Muscle layer of colon (tissue), 2 donors: ENCODE results near the gene EIF2AK2.

ENCODE experiments used
- H3K27ac ChIP-seq: one replicate; pipeline ENCODE4 v1.7.0; 2013; ENCODE audit warnings: low read depth, mild to moderate bottlenecking, low read length, moderate library complexity
- H3K27me3 ChIP-seq, 2 donors: one replicate each; pipeline ENCODE4 v1.7.0; 2013; ENCODE audit warnings: low read length in 2 of 2, mild to moderate bottlenecking in 2 of 2; ENCODE audit not compliant: insufficient read depth in 2 of 2, control insufficient read depth in 1 of 2
- H3K36me3 ChIP-seq: one replicate; pipeline ENCODE4 v1.7.0; 2013; ENCODE audit warnings: mild to moderate bottlenecking, low read length; ENCODE audit not compliant: insufficient read depth
- H3K4me1 ChIP-seq: one replicate; pipeline ENCODE4 v1.7.0; 2013; ENCODE audit warnings: mild to moderate bottlenecking, low read length; ENCODE audit not compliant: insufficient read depth
- H3K4me3 ChIP-seq, 2 donors: one replicate each; pipeline ENCODE4 v1.7.0; 2013; ENCODE audit warnings: low read length in 2 of 2, low read depth in 1 of 2, mild to moderate bottlenecking in 1 of 2, moderate library complexity in 1 of 2
- H3K9ac ChIP-seq: one replicate; pipeline ENCODE4 v1.7.0; 2013; ENCODE audit warnings: low read length
- H3K9me3 ChIP-seq: one replicate; pipeline ENCODE4 v1.7.0; 2013; ENCODE audit warnings: mild to moderate bottlenecking, low read length
- donor health status: abdominal sarcoma.
- donor health status: Adenocarcinoma of cecum.

EIF2AK2 gene

DNA sequence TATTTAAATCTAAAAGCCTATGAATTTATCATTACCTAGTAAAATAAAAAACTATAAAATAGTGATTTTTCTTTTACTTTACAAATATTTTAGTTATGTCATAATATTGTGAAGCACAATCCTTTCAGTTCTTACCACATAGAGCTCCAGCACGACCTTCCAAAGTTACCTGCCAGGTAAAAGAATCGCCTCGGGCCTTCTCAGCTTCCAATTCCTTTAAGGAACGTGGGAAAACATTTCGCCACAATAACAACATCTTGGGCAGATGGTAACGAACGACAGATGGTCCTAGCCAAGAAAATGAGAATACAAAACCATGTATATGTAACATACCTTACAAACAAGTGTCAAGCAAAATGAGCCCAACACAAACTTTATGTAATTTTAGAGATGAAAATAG is 96.3 kb downstream of the EIF2AK2 start:
- Histone ChIP-seq H3K9ac (no peak overlapping the region), H3K4me1 (no peaks in the 10 kb centered on the region), H3K4me3 (no peak overlapping the region), H3K36me3 (peaks cover 37% of the 10 kb centered on the region), H3K27ac (no peak overlapping the region), H3K9me3 (no peaks in the 10 kb centered on the region), H3K27me3 (no peaks in the 10 kb centered on the region)

DNA sequence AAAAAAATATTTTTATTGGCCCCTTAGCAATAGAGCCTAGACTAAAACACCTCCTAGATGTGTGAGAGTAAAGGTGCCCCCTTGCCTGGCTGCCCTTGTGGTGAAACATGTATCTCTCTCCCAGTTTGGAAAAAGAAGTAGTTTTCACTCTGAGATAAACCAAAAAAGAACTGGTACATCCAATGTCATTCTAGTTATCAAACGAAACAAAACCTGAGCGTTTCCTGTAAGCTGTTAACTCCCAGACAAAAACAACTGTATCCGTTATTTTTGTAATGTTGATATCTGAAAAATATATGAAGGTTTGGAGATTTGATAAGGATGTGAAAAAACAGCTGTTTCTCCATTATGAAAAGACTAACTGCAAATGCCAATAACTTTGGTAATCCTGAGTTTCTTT is 96.9 kb downstream of the EIF2AK2 start:
- H3K27ac ChIP-seq, result no peak overlapping the region
- no peaks in the 10 kb centered on the region for H3K9me3 ChIP-seq
- H3K9ac ChIP-seq, result no peak overlapping the region
- H3K4me3 ChIP-seq, result no peak overlapping the region
- H3K27me3 ChIP-seq, result no peaks in the 10 kb centered on the region
- peaks cover 32% of the 10 kb centered on the region for H3K36me3 ChIP-seq
- H3K4me1 ChIP-seq, result no peaks in the 10 kb centered on the region

DNA sequence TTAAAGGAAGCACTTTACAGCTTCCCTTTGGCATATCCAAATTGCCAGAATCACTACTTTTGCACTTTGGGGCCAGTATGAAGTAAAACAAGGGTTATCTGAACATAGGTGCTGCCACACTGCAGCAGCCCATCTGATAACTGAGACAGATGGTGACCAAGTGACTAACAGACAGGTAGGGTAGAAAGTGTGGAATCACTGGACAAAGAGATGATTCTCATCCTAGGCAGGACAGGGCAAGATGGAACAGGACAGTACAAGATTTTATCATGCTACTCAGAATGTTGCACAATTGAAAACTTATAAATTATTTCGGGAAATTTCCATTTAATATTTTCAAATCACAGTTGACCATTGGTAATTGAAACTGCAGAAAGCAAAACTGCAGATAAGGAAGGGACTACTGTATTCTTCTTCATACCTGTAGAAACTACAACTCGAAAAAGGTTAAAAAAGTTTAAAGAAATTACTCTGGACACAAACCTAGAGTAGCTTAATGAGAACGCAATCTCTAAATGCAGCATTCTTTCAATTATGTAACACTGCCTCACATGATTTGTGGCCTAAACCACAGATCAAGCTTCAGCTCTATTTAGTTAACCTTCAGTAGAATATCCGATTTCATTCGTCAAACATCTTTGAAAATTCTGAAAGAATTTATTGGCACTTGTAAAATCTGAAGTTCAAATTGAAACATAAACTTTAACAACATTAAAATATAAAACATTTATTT is 104.0 kb downstream of the EIF2AK2 start:
- Histone ChIP-seq H3K27ac (no peak overlapping the region), H3K9ac (no peak overlapping the region), H3K4me3 (no peak overlapping the region), H3K27me3 (no peaks in the 10 kb centered on the region), H3K9me3 (no peaks in the 10 kb centered on the region), H3K36me3 (peaks cover 35% of the 10 kb centered on the region), H3K4me1 (no peaks in the 10 kb centered on the region)
